Gastrocnemius medialis (tissue), 4 donors: ENCODE measurements around the gene TLE5.

ENCODE experiments used
- POLR2A ChIP-seq, 2 donors: fragments of 450-650 bp; IDR thresholded peaks; one replicate each; pipeline ENCODE4 v1.6.1; 2017; ENCODE audit warnings: antibody characterized with exemption in 2 of 2, mild to moderate bottlenecking in 2 of 2, moderate library complexity in 2 of 2
- TF ChIP-seq, protein P1 (sequence below), 5 experiments: fragments of 450-650 bp in 3 of 5; fragments of 200-600 bp in 2 of 5; sonication (generic) in 2 of 5; IDR thresholded peaks in 4 of 5; conservative IDR thresholded peaks in 1 of 5; 1 replicate in 4 of 5; 2 replicates in 1 of 5; pipeline ENCODE4 v1.5.1; 2016 to 2019; ENCODE audit warnings: antibody characterized with exemption in 5 of 5, mild to moderate bottlenecking in 3 of 5, moderate library complexity in 3 of 5

DNA sequence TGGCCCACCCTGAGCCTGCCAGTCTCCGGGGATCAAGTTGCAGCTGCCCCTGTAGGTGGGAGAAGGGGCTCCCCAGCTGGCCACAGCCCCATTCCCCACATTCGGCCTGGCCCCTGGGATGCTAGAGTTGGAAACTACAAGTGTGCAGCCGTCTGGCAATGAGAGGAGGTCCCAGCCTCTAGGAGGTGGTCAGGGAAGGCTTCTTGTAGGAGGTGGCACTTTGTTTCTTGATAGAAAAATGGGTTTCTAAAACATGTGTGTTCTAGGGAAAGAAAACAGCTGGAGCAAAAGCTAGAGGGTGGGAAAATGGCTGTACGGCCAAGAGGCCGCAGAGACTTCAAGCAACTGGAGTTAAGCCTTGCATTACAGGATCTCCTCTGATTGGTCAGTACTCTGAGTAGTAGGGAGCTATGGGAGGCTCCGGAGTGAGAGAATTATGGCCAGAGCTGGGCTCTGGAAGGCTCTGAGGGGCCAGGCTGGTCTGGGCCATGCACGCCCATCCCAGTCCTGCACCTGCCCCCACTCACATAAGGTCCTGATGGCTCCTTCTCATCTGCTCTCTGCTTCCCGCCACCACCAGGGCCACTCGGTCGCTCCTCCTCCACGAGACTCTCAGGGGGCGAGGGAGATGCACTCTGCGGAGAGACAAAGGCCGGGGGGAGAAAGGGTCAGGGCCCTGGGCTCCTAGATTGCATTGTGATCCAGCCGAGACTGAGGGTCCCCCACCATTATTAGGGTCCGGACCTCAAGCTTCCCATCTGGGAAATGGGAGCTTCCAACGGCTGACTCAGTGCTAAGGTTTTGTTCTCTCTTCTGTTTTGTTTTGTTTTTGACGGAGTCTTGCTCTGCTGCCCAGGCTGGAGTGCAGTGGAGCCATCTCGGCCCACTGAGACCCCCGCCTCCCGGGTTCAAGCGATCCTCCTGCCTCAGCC lies 46.9 kb downstream of the TLE5 start:
- TF ChIP-seq POLR2A (IDR thresholded peaks at IDR 0.05) = no peak
- TF ChIP-seq, protein P1, sequence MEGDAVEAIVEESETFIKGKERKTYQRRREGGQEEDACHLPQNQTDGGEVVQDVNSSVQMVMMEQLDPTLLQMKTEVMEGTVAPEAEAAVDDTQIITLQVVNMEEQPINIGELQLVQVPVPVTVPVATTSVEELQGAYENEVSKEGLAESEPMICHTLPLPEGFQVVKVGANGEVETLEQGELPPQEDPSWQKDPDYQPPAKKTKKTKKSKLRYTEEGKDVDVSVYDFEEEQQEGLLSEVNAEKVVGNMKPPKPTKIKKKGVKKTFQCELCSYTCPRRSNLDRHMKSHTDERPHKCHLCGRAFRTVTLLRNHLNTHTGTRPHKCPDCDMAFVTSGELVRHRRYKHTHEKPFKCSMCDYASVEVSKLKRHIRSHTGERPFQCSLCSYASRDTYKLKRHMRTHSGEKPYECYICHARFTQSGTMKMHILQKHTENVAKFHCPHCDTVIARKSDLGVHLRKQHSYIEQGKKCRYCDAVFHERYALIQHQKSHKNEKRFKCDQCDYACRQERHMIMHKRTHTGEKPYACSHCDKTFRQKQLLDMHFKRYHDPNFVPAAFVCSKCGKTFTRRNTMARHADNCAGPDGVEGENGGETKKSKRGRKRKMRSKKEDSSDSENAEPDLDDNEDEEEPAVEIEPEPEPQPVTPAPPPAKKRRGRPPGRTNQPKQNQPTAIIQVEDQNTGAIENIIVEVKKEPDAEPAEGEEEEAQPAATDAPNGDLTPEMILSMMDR (IDR thresholded peaks at IDR 0.05 in 4 of 5, conservative IDR thresholded peaks at IDR 0.05 in 1 of 5) = no peak
